A549 (cell line): Measurements from ENCODE around the gene BAHCC1. TPM values are rescaled to one million over a fixed set of nuclear protein-coding genes. Genes with fewer than 3 reads are reported as not detected.

ENCODE experiments used
- ATAC-seq, 2 experiments: fragments of 200-7000 bp in 1 of 2; fragments of >200 bp in 1 of 2; cut with Nextera tagmentation in 1 of 2; cut with Tn5 transposase in 1 of 2; 3 replicates each; pipeline versions ENCODE4 v1.8.0 to v1.9.1; 2018 to 2020; ENCODE audit warnings: mild to moderate bottlenecking in 1 of 2, moderate library complexity in 1 of 2
- CTCF ChIA-PET: fragments of 300-600 bp; sonication (Branson Sonifier 250); formaldehyde crosslinking; extraction: SDS; loops from one replicate; lab custom pipeline; 2021; ENCODE audit warnings: antibody characterized with exemption, inconsistent platforms; lab: Yijun Ruan, JAX
- POLR2A ChIA-PET: fragments of 350-600 bp; formaldehyde crosslinking; extraction: SDS; loops from one replicate; lab custom pipeline; 2021; ENCODE audit warnings: antibody characterized with exemption, inconsistent platforms; lab: Yijun Ruan, JAX
- DNase-seq, 2 experiments: peaks; one replicate each; pipeline versions ENCODE4 v3.0.0 to v3.0.0-alpha.2; 2011 to 2016; ENCODE audit warnings: low read depth in 1 of 2, low spot score in 1 of 2
- FAIRE-seq: peaks from 2 replicates; lab custom pipeline; 2011; peaks lifted over from hg19 to GRCh38; lab: Jason Lieb, UNC
- H3K27ac ChIP-seq, 2 experiments: fragments of >200 bp; sonication (Bioruptor Twin); formaldehyde crosslinking; 3 replicates each; pipeline ENCODE4 v1.5.1; 2016 to 2017
- H3K4me1 ChIP-seq: fragments of >200 bp; sonication (Bioruptor Twin); formaldehyde crosslinking; 3 replicates; pipeline ENCODE4 v1.6.1; 2016
- H3K4me2 ChIP-seq: fragments of >200 bp; sonication (Bioruptor Twin); formaldehyde crosslinking; 3 replicates; pipeline ENCODE4 v1.6.1; 2016
- H3K4me3 ChIP-seq: fragments of >200 bp; sonication (Bioruptor Twin); formaldehyde crosslinking; 3 replicates; pipeline ENCODE4 v1.5.1; 2016
- H3K9me3 ChIP-seq: fragments of >200 bp; sonication (Bioruptor Twin); formaldehyde crosslinking; 3 replicates; pipeline ENCODE4 v1.6.1; 2016
- BHLHE40 ChIP-seq: IDR thresholded peaks from 2 replicates; pipeline ENCODE4 v1.6.1; 2012; ENCODE audit warnings: low read depth, low read length, inconsistent platforms
- CBX2 ChIP-seq: fragments of 200-600 bp; sonication (generic); IDR thresholded peaks from 2 replicates; pipeline ENCODE4 v1.6.1; 2016; ENCODE audit warnings: low read depth, mild to moderate bottlenecking, borderline replicate concordance
- CHD2 ChIP-seq: fragments of 150-350 bp; IDR thresholded peaks from 2 replicates; pipeline ENCODE4 v1.6.1; 2014; ENCODE audit warnings: low read length; ENCODE audit not compliant: partially characterized antibody
- E2F6 ChIP-seq: IDR thresholded peaks from 2 replicates; pipeline ENCODE4 v1.6.1; 2012; ENCODE audit warnings: low read depth, borderline replicate concordance
- EHMT2 ChIP-seq: fragments of 200-600 bp; sonication (generic); IDR thresholded peaks from 2 replicates; pipeline ENCODE4 v1.6.1; 2016; ENCODE audit warnings: antibody characterized with exemption, low read depth, mild to moderate bottlenecking, moderate library complexity
- EP300 ChIP-seq, 2 experiments: fragments of >200 bp; sonication (Bioruptor Twin); formaldehyde crosslinking; IDR thresholded peaks; 2 replicates in 1 of 2; 3 replicates in 1 of 2; pipeline ENCODE4 v1.6.1; 2016 to 2017
- HOXB5 ChIP-seq: fragments of 250-450 bp; sonication (Bioruptor Pico); IDR thresholded peaks from 2 replicates; pipeline ENCODE4 v1.5.0; 2020; ENCODE audit warnings: mild to moderate bottlenecking, moderate library complexity
- JUN ChIP-seq, 2 experiments: fragments of >200 bp; sonication (Bioruptor Twin); formaldehyde crosslinking; IDR thresholded peaks; 2 replicates in 1 of 2; 3 replicates in 1 of 2; pipeline ENCODE4 v1.6.1; 2016 to 2017
- KDM1A ChIP-seq: fragments of 200-600 bp; sonication (generic); IDR thresholded peaks from 2 replicates; pipeline ENCODE4 v1.6.1; 2016; ENCODE audit warnings: low read depth, mild to moderate bottlenecking
- MAZ ChIP-seq: fragments of 150-350 bp; IDR thresholded peaks from 2 replicates; pipeline ENCODE4 v1.6.1; 2014; ENCODE audit warnings: antibody characterized with exemption, low read depth, low read length, borderline replicate concordance
- MYC ChIP-seq: IDR thresholded peaks from 2 replicates; pipeline ENCODE4 v1.6.1; 2012; ENCODE audit warnings: mild to moderate bottlenecking, inconsistent platforms, low read length, improper control_type of control experiment, borderline replicate concordance
- NPAS2 ChIP-seq: fragments of 250-450 bp; sonication (Bioruptor Pico); IDR thresholded peaks from 2 replicates; pipeline ENCODE4 v1.8.0; 2022; ENCODE audit warnings: mild to moderate bottlenecking, moderate library complexity, borderline replicate concordance
- NR3C1 ChIP-seq: fragments of >200 bp; sonication (Bioruptor Twin); formaldehyde crosslinking; IDR thresholded peaks from 3 replicates; pipeline ENCODE4 v1.6.1; 2017
- POLR2A ChIP-seq: IDR thresholded peaks from 2 replicates; pipeline ENCODE4 v1.6.1; 2012; ENCODE audit warnings: mild to moderate bottlenecking, low read length
- POLR2AphosphoS2 ChIP-seq: conservative IDR thresholded peaks from 2 replicates; pipeline ENCODE4 v1.6.1; 2012; ENCODE audit warnings: low read length, improper control_type of control experiment, inconsistent platforms
- RARB ChIP-seq: fragments of 250-450 bp; sonication (Bioruptor Pico); IDR thresholded peaks from 2 replicates; pipeline ENCODE4 v1.8.0; 2021; ENCODE audit warnings: mild to moderate bottlenecking, moderate library complexity
- RCOR1 ChIP-seq: fragments of 150-350 bp; IDR thresholded peaks from 2 replicates; pipeline ENCODE4 v1.6.1; 2014; ENCODE audit warnings: antibody characterized with exemption, low read length, low read depth
- REST ChIP-seq: fragments of 200-600 bp; sonication (generic); IDR thresholded peaks from 2 replicates; pipeline ENCODE4 v1.6.1; 2016; ENCODE audit warnings: antibody characterized with exemption, mild to moderate bottlenecking, moderate library complexity
- SREBF2 ChIP-seq: fragments of 450-650 bp; IDR thresholded peaks from 2 replicates; pipeline ENCODE4 v1.6.1; 2014; ENCODE audit warnings: mild to moderate bottlenecking, moderate library complexity
- TP53 ChIP-seq: fragments of 250-450 bp; sonication (Bioruptor Pico); IDR thresholded peaks from 2 replicates; pipeline ENCODE4 v1.5.0; 2021; ENCODE audit warnings: mild to moderate bottlenecking, moderate library complexity
- WGBS: methylation state at CpG from one replicate; pipeline ENCODE4 v1.1.6; 2017; ENCODE audit errors: missing lambda C conversion rate; 5-methylcytosine and 5-hydroxymethylcytosine counted together
- polyA plus RNA-seq, 4 experiments: library from polyadenylated mRNA; depleted of rRNA in 3 of 4; stranded (reverse); fragments of >200 nt; fragmentation: RNase III in 1 of 4; extraction: RNeasy Plus Mini Kit Qiagen cat#74134 plus additional on column Dnase treatment in 1 of 4; gene quantifications; 2 replicates in 3 of 4; 3 replicates in 1 of 4; pipeline ENCODE4 v1.2.3, GENCODE V29; 2011 to 2017
- TF ChIP-seq, protein P1 (sequence below): fragments of >200 bp; sonication (Bioruptor Twin); formaldehyde crosslinking; IDR thresholded peaks from 3 replicates; pipeline ENCODE4 v1.6.1; 2016

Gene BAHCC1
- polyA plus RNA-seq, 2 of the 4 experiments (the other 2 are of a cell fraction) = 2.6 to 5.8 TPM

DNA sequence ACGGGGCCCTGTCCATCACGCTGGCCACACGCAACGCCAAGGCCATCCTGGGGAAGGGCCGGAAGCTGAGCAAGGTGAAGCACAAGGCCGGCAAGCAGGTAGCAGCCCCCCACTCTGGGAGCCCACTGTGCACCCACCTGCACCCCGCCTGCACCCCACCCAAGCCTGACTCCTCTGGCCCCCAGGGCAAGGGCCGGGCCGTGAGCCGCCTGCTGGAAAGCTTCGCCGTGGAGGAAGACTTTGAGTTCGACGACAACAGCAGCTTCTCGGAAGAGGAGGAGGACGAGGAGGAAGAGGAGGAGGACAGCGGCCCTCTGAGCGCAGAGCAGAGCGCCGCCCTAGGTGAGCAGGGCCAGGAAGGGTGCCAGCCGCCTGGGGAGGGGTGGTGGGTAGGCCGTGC is 63.4 kb downstream of the BAHCC1 start:
- Histone ChIP-seq H3K4me1 (no peaks in the 10 kb centered on the region), H3K4me2 (no peak overlapping the region), H3K4me3 (no peak overlapping the region), H3K27ac (no peak overlapping the region), H3K9me3 (no peaks in the 10 kb centered on the region)
- TF ChIP-seq POLR2A (no peak), EHMT2 (no peak), CHD2 (no peak), EP300 (IDR thresholded peaks at IDR 0.05) (no peak), NPAS2 (CRISPR knock-in tag) (no peak), HOXB5 (CRISPR knock-in tag) (no peak)
- ATAC-seq = no peak; a peak in 1 of 6 replicates
- WGBS = 93% methylated on average over 21 of the region's 22 CpGs
- POLR2A ChIA-PET = no interaction called here
- FAIRE-seq = no peak
- CTCF ChIA-PET = interaction anchor here (0.7 to 4.7 kb wide), 4 partner anchors 14 to 218 kb away, joined by 3 to 36 read pairs (median 15); no protein-coding TSS in a partner anchor
- no peak for DNase-seq

DNA sequence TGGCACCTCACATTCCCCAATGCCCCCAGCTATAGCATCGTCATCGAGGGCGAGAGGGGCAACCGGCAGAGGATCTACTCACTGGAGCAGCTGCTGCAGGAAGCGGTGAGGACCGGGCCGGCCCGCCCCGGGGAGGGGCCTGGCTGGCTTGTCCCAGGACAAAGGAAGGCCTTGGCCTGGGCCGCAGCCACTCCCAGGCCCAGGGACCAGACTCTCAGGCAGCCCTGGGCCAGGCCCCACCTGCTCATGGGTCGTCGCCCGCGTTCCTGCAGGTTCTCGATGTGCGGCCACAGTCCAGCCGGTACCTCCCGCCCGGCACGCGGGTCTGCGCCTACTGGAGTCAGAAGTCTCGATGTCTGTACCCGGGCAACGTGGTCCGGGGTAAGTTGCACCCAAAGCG is 64.0 kb downstream of the BAHCC1 start:
- ATAC-seq (peak in 1 of 2 experiments; percentile 26; a peak in 3 of 6 replicates), FAIRE-seq (no peak), DNase-seq (no peak)
- no peak overlapping the region for H3K27ac ChIP-seq
- H3K4me2 ChIP-seq = no peak overlapping the region
- WGBS = 92% methylated on average over 20 of the region's 27 CpGs
- H3K4me3 ChIP-seq = no peak overlapping the region
- ChIA-PET POLR2A (no interaction called here), CTCF (interaction anchor here (0.7 to 4.7 kb wide), 7 partner anchors 9 to 218 kb away, joined by 3 to 36 read pairs (median 3); no protein-coding TSS in a partner anchor)
- TF ChIP-seq MAZ (no peak), KDM1A (no peak), HOXB5 (CRISPR knock-in tag) (no peak), JUN (IDR thresholded peaks at IDR 0.05) (no peak), SREBF2 (no peak), BHLHE40 (no peak), REST (no peak), TP53 (CRISPR knock-in tag) (no peak), CHD2 (no peak), E2F6 (no peak), RCOR1 (no peak), NR3C1 (no peak), RARB (CRISPR knock-in tag) (no peak), NPAS2 (CRISPR knock-in tag) (no peak), POLR2AphosphoS2 (no peak), CBX2 (no peak), MYC (no peak)
- TF ChIP-seq, protein P1, sequence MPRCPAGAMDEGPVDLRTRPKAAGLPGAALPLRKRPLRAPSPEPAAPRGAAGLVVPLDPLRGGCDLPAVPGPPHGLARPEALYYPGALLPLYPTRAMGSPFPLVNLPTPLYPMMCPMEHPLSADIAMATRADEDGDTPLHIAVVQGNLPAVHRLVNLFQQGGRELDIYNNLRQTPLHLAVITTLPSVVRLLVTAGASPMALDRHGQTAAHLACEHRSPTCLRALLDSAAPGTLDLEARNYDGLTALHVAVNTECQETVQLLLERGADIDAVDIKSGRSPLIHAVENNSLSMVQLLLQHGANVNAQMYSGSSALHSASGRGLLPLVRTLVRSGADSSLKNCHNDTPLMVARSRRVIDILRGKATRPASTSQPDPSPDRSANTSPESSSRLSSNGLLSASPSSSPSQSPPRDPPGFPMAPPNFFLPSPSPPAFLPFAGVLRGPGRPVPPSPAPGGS = no peak
- peaks cover 3% of the 10 kb centered on the region; the same call in 2 of the 3 replicates for H3K4me1 ChIP-seq
- no peaks in the 10 kb centered on the region for H3K9me3 ChIP-seq
